ENCODE data around the gene COL6A3. TPM values are rescaled to one million over a fixed set of nuclear protein-coding genes. Genes with fewer than 3 reads are reported as not detected.

COL6A3 gene
- total RNA-seq, 1 experiment from 2014 or later = 1.2 TPM

DNA sequence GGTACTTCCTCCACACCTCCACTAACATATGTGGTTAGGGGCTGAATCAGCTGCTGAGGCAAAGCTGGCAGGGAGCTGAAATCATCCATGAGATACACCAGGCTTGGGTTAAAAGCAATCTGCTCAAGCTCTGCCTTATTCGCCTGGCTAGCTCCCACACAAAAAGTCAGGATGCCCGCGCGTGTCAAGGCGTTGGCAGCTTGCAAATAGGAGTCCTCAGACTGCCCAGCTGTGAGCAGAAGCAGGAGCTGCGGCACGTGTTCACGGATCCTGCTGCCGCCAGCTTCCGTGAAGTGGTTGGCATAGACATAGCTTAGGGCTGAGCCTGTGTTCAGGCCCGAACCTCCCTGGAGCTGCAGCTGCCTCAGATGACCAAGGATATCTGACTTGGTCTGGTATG lies 35.3 kb downstream of the COL6A3 start:
- RAD21 ChIA-PET (ENCODE audit: low non-redundant PET in 1 of 2, low total read pairs in 2 of 2, uncharacterized antibody in 2 of 2, unreplicated experiment in 2 of 2) = no interaction called here
- no peaks in the 10 kb centered on the region for H3K79me2 ChIP-seq (ENCODE audit: insufficient read depth, low read length)
- ATAC-seq (no peak), DNase-seq (ENCODE audit: low read depth, low spot score) (no peak)
- no peak overlapping the region for H3K4me2 ChIP-seq (ENCODE audit: low read length)
- H3K36me3 ChIP-seq (ENCODE audit: control insufficient read depth in 1 of 2, insufficient read depth in 2 of 2, low read length in 2 of 2) = no peaks in the 10 kb centered on the region
- H3K9ac ChIP-seq (ENCODE audit: low read length) = no peak overlapping the region
- intact Hi-C loops (cut with micrococcal nuclease) = no loop called here
- H4K20me1 ChIP-seq (ENCODE audit: insufficient read depth) = no peaks in the 10 kb centered on the region
- H3K27me3 ChIP-seq (ENCODE audit: insufficient read depth, low read length) = peaks cover 76% of the 10 kb centered on the region
- no peak overlapping the region for H3K4me3 ChIP-seq (replicated peaks in 1 of 2; ENCODE audit: low read depth in 1 of 2, low read length in 2 of 2)
- H3K4me1 ChIP-seq (ENCODE audit: control insufficient read depth in 1 of 2, insufficient read depth in 2 of 2, low read length in 2 of 2) = no peaks in the 10 kb centered on the region
- no peaks in the 10 kb centered on the region for H3K9me3 ChIP-seq (ENCODE audit: control insufficient read depth in 1 of 2, insufficient read depth in 1 of 2, low read depth in 1 of 2, low read length in 2 of 2)
- H2AFZ ChIP-seq (ENCODE audit: low read depth, low read length, poor library complexity, severe bottlenecking) = no peak overlapping the region
- POLR2A ChIA-PET = no interaction called here
- H3K27ac ChIP-seq (ENCODE audit: low read depth, low read length) = no peak overlapping the region
- no peak for TF ChIP-seq ZNF274 (IDR thresholded peaks at IDR 0.05; ENCODE audit: low read depth, low read length)
- no peak for TF ChIP-seq SP1 (IDR thresholded peaks at IDR 0.05; ENCODE audit: low read depth)
- TF ChIP-seq EZH2 (IDR thresholded peaks at IDR 0.05) = no peak
- no peak for TF ChIP-seq ELF1 (IDR thresholded peaks at IDR 0.05; ENCODE audit: borderline replicate concordance, low read depth)
- no peak for TF ChIP-seq TCF7L2 (IDR thresholded peaks at IDR 0.05; ENCODE audit: borderline replicate concordance, extremely low read depth, insufficient read depth, insufficient read length)
- no peak for TF ChIP-seq SRF (IDR thresholded peaks at IDR 0.05; ENCODE audit: low read depth)
- no peak for TF ChIP-seq EZH2phosphoT487 (IDR thresholded peaks at IDR 0.05; ENCODE audit: borderline replicate concordance)
- TF ChIP-seq POLR2A (IDR thresholded peaks at IDR 0.05; ENCODE audit: borderline replicate concordance, extremely low read depth, insufficient read depth, insufficient read length) = no peak
- TF ChIP-seq, protein P1, sequence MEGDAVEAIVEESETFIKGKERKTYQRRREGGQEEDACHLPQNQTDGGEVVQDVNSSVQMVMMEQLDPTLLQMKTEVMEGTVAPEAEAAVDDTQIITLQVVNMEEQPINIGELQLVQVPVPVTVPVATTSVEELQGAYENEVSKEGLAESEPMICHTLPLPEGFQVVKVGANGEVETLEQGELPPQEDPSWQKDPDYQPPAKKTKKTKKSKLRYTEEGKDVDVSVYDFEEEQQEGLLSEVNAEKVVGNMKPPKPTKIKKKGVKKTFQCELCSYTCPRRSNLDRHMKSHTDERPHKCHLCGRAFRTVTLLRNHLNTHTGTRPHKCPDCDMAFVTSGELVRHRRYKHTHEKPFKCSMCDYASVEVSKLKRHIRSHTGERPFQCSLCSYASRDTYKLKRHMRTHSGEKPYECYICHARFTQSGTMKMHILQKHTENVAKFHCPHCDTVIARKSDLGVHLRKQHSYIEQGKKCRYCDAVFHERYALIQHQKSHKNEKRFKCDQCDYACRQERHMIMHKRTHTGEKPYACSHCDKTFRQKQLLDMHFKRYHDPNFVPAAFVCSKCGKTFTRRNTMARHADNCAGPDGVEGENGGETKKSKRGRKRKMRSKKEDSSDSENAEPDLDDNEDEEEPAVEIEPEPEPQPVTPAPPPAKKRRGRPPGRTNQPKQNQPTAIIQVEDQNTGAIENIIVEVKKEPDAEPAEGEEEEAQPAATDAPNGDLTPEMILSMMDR (IDR thresholded peaks at IDR 0.05 in 2 of 3, conservative IDR thresholded peaks at IDR 0.05 in 1 of 3; ENCODE audit: borderline replicate concordance in 1 of 3, insufficient read depth in 1 of 3, low read depth in 2 of 3, low read length in 2 of 3) = no peak
- TF ChIP-seq, protein P2, sequence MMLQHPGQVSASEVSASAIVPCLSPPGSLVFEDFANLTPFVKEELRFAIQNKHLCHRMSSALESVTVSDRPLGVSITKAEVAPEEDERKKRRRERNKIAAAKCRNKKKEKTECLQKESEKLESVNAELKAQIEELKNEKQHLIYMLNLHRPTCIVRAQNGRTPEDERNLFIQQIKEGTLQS (IDR thresholded peaks at IDR 0.05) = no peak
- TF ChIP-seq CEBPB (IDR thresholded peaks at IDR 0.05; ENCODE audit: low read depth) = no peak
- CTCF ChIA-PET = no interaction called here
- no TSS peak for BruUV-seq (replicated peaks)
- no peaks in the 10 kb centered on the region for H3K9me2 ChIP-seq (ENCODE audit: insufficient read depth)
